IMR-90 (cell line): ENCODE data around the gene EIF3M. TPM values are rescaled to one million over a fixed set of nuclear protein-coding genes. Genes with fewer than 3 reads are reported as not detected.

Experiments used
- ATAC-seq: fragments of 200-7000 bp; cut with Tn5 transposase; 2 replicates; pipeline ENCODE4 v1.9.1; 2020; ENCODE audit warnings: low read depth, mild to moderate bottlenecking, moderate library complexity
- BruUV-seq: library from RNA; stranded (reverse); fragments of 400-500 nt; replicated peaks from 2 replicates; lab custom pipeline; 2021; lab: Mats Ljungman, UMichigan
- CTCF ChIA-PET: fragments of 300-600 bp; formaldehyde crosslinking; extraction: SDS; loops from one replicate; lab custom pipeline; 2021; ENCODE audit warnings: antibody characterized with exemption; lab: Yijun Ruan, JAX
- POLR2A ChIA-PET: fragments of 300-600 bp; sonication (Branson Sonifier 250); formaldehyde crosslinking; loops from one replicate; lab custom pipeline; 2022; ENCODE audit warnings: antibody characterized with exemption; ENCODE audit not compliant: unreplicated experiment; lab: Charles Lee
- DNase-seq: peaks from one replicate; pipeline ENCODE4 v3.0.0; 2013
- H2AFZ ChIP-seq: replicated peaks from 2 replicates; pipeline ENCODE3; 2013; ENCODE audit warnings: low read length, mild to moderate bottlenecking; ENCODE audit not compliant: poor library complexity
- H2AK5ac ChIP-seq: 2 replicates; pipeline ENCODE4 v1.6.1; 2013; ENCODE audit warnings: low read depth, low read length, inconsistent platforms
- H2AK9ac ChIP-seq: replicated peaks from 2 replicates; pipeline ENCODE3; 2013; ENCODE audit warnings: mild to moderate bottlenecking, low read depth, low read length, moderate library complexity; ENCODE audit not compliant: poor library complexity
- H2BK120ac ChIP-seq: 2 replicates; pipeline ENCODE4 v1.6.1; 2013; ENCODE audit warnings: low read depth, low read length, inconsistent platforms
- H2BK15ac ChIP-seq: 3 replicates; pipeline ENCODE4 v1.6.1; 2013; ENCODE audit warnings: low read depth, low read length, inconsistent platforms
- H2BK20ac ChIP-seq: 2 replicates; pipeline ENCODE4 v1.6.1; 2013; ENCODE audit warnings: low read depth, mild to moderate bottlenecking, inconsistent platforms, low read length, moderate library complexity
- H2BK5ac ChIP-seq: 2 replicates; pipeline ENCODE4 v1.6.1; 2013; ENCODE audit warnings: mild to moderate bottlenecking, low read depth, low read length, inconsistent platforms; ENCODE audit not compliant: poor library complexity, severe bottlenecking
- H3K14ac ChIP-seq: replicated peaks from 2 replicates; pipeline ENCODE4 v1.6.1; 2013; ENCODE audit warnings: low read depth, low read length, inconsistent platforms
- H3K18ac ChIP-seq: 2 replicates; pipeline ENCODE4 v1.6.1; 2013; ENCODE audit warnings: low read depth, low read length, control low read depth
- H3K23ac ChIP-seq: 2 replicates; pipeline ENCODE4 v1.6.1; 2013; ENCODE audit warnings: low read depth, low read length, inconsistent platforms
- H3K27ac ChIP-seq: 2 replicates; pipeline ENCODE4 v1.5.1; 2013; ENCODE audit warnings: mild to moderate bottlenecking, control low read depth, low read length; ENCODE audit not compliant: insufficient read depth
- H3K27me3 ChIP-seq: 2 replicates; pipeline ENCODE4 v1.6.1; 2013; ENCODE audit warnings: low read length; ENCODE audit not compliant: control insufficient read depth, insufficient read depth
- H3K36me3 ChIP-seq: 2 replicates; pipeline ENCODE4 v1.6.1; 2013; ENCODE audit warnings: low read length, mixed read lengths; ENCODE audit not compliant: control insufficient read depth, insufficient read depth
- H3K4ac ChIP-seq: 2 replicates; pipeline ENCODE4 v1.6.1; 2013; ENCODE audit warnings: low read depth, low read length, inconsistent platforms
- H3K4me1 ChIP-seq: 2 replicates; pipeline ENCODE4 v1.6.1; 2013; ENCODE audit warnings: low read length, mixed read lengths; ENCODE audit not compliant: control insufficient read depth, insufficient read depth
- H3K4me2 ChIP-seq: 2 replicates; pipeline ENCODE4 v1.6.1; 2013; ENCODE audit warnings: low read depth, mild to moderate bottlenecking, control low read depth, low read length, moderate library complexity
- H3K4me3 ChIP-seq: 2 replicates; pipeline ENCODE4 v1.5.1; 2013; ENCODE audit warnings: low read depth, mild to moderate bottlenecking, control low read depth, low read length, moderate library complexity; ENCODE audit not compliant: insufficient read depth
- H3K56ac ChIP-seq: 2 replicates; pipeline ENCODE4 v1.6.1; 2013; ENCODE audit warnings: low read length, inconsistent platforms; ENCODE audit not compliant: insufficient read depth; ENCODE audit errors: extremely low read depth
- H3K79me1 ChIP-seq, 2 experiments: 2 replicates each; pipeline ENCODE4 v1.6.1; 2013; ENCODE audit warnings: low read length in 2 of 2, inconsistent platforms in 1 of 2, low read depth in 1 of 2
- H3K9ac ChIP-seq: 2 replicates; pipeline ENCODE4 v1.6.1; 2013; ENCODE audit warnings: low read depth, low read length, control low read depth
- H3K9me1 ChIP-seq: 2 replicates; pipeline ENCODE4 v1.6.1; 2013; ENCODE audit warnings: low read length, inconsistent platforms; ENCODE audit not compliant: insufficient read depth
- H3K9me3 ChIP-seq: 2 replicates; pipeline ENCODE4 v1.6.1; 2013; ENCODE audit warnings: low read length; ENCODE audit not compliant: control insufficient read depth, insufficient read depth
- H4K20me1 ChIP-seq: 2 replicates; pipeline ENCODE4 v1.6.1; 2013; ENCODE audit warnings: low read length, inconsistent platforms; ENCODE audit not compliant: insufficient read depth
- H4K5ac ChIP-seq: 2 replicates; pipeline ENCODE4 v1.6.1; 2013; ENCODE audit warnings: mild to moderate bottlenecking, low read depth, low read length, control low read depth
- H4K8ac ChIP-seq, 2 experiments: 2 replicates each; pipeline ENCODE4 v1.6.1; 2013; ENCODE audit warnings: low read depth in 2 of 2, low read length in 2 of 2, control low read depth in 1 of 2, inconsistent platforms in 1 of 2
- H4K91ac ChIP-seq: 2 replicates; pipeline ENCODE4 v1.6.1; 2013; ENCODE audit warnings: low read depth, low read length, inconsistent platforms; ENCODE audit not compliant: insufficient read depth
- CEBPB ChIP-seq: IDR thresholded peaks from 2 replicates; pipeline ENCODE4 v1.6.1; 2012; ENCODE audit warnings: low read depth, low read length, improper control_type of control experiment
- CHD1 ChIP-seq: IDR thresholded peaks from 2 replicates; pipeline ENCODE4 v1.6.1; 2012; ENCODE audit warnings: low read depth, low read length, improper control_type of control experiment
- CTCF ChIP-seq: conservative IDR thresholded peaks from 2 replicates; pipeline ENCODE4 v1.5.1; 2012; ENCODE audit warnings: mild to moderate bottlenecking, low read depth, low read length, improper control_type of control experiment
- MAFK ChIP-seq: IDR thresholded peaks from 2 replicates; pipeline ENCODE4 v1.6.1; 2012; ENCODE audit warnings: low read depth, low read length, improper control_type of control experiment
- MXI1 ChIP-seq: IDR thresholded peaks from 2 replicates; pipeline ENCODE4 v1.6.1; 2012; ENCODE audit warnings: low read depth, mild to moderate bottlenecking, low read length, moderate library complexity, borderline replicate concordance
- WGBS, 2 experiments: methylation state at CpG; one replicate each; pipeline versions ENCODE4 v1.1.5 to v1.1.7; 2013; ENCODE audit warnings: missing lambda C conversion rate in 2 of 2; ENCODE audit not compliant: insufficient read length in 1 of 2; ENCODE audit errors: extremely low coverage in 2 of 2; 5-methylcytosine and 5-hydroxymethylcytosine counted together
- dilution Hi-C: fragments of 300-500 bp; cut with HindIII; formaldehyde crosslinking; loops from one replicate; pipeline ENCODE4 v1.14.3; 2018; ENCODE audit warnings: low sequenced_read_pairs; ENCODE audit not compliant: unreplicated experiment
- in situ Hi-C: fragments of 300-500 bp; cut with MboI; formaldehyde crosslinking; loops from 3 replicates; pipeline ENCODE4 v1.14.3; 2019; ENCODE audit warnings: low sequenced_read_pairs, inconsistent platforms, mixed read lengths
- intact Hi-C: fragments of 100-400 bp; cut with micrococcal nuclease; formaldehyde crosslinking; loops from 2 replicates; pipeline ENCODE4 v1.10.0; 2022
- polyA plus RNA-seq, 3 experiments: library from polyadenylated mRNA; depleted of rRNA; stranded (reverse); fragments of >200 nt; gene quantifications; 2 replicates each; pipeline ENCODE4 v1.2.3, GENCODE V29; 2012; ENCODE audit warnings: low replicate concordance in 1 of 3
- total RNA-seq: library from RNA; depleted of rRNA; stranded (reverse); fragments of >200 nt; gene quantifications from 2 replicates; pipeline ENCODE4 v1.2.3, GENCODE V29; 2012

EIF3M gene
- total and polyA plus RNA-seq, 2 of the 4 experiments (the other 2 are of a cell fraction): 376 to 466 TPM

DNA sequence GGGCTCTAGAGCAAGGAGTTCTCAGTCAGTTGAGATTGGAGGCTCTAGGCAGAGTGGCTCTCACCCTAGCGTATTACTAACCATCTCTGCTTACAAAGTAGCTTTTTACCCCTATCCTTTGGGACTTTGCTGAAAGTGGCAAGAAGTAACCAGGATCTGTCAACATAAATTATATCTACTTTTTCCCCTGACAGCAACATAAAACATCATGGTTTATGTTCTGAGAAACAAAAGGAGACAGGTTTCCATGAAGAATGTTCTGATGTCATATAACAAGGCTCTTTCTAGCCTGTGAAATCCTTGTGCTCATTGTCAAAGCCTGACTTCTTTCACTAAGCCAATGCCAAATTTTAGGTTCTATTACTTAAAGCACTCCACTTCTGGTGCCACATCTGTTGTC is 7.2 kb upstream of the EIF3M start:
- ChIA-PET CTCF (no interaction called here), POLR2A (no interaction called here)
- H2BK15ac ChIP-seq: no peak overlapping the region
- H3K4me2 ChIP-seq: no peak overlapping the region
- H4K20me1 ChIP-seq: no peaks in the 10 kb centered on the region
- H3K79me1 ChIP-seq: no peaks in the 10 kb centered on the region
- no peak for ATAC-seq
- no peak overlapping the region for H2BK5ac ChIP-seq
- H4K8ac ChIP-seq: no peak overlapping the region
- no peak overlapping the region for H2AK5ac ChIP-seq
- dilution Hi-C loops: no loop called here
- H2BK120ac ChIP-seq: no peak overlapping the region
- H3K56ac ChIP-seq: no peak overlapping the region
- WGBS, 2 experiments: no CpG with 5 or more reads among the region's 1 CpG
- no TSS peak for BruUV-seq
- H4K91ac ChIP-seq: no peak overlapping the region
- H3K36me3 ChIP-seq: no peaks in the 10 kb centered on the region
- no peak overlapping the region for H3K14ac ChIP-seq
- no peak overlapping the region for H2BK20ac ChIP-seq
- no peaks in the 10 kb centered on the region; the same call in 1 of the 2 replicates for H3K9me3 ChIP-seq
- TF ChIP-seq CHD1: no peak
- no peak for TF ChIP-seq CEBPB
- no peak for TF ChIP-seq CTCF
- no peak for TF ChIP-seq MAFK
- TF ChIP-seq MXI1: no peak
- H3K9ac ChIP-seq: no peak overlapping the region
- no peak overlapping the region for H3K4ac ChIP-seq
- DNase-seq: no peak
- in situ Hi-C loops: loop anchor here (25.0 kb wide), 2 partner anchors 486 to 489 kb away; partner anchors contain the start of gene RCN1
- H2AK9ac ChIP-seq: no peak overlapping the region
- H4K5ac ChIP-seq: no peak overlapping the region
- no peak overlapping the region for H3K23ac ChIP-seq
- no peak overlapping the region for H3K4me3 ChIP-seq
- intact Hi-C loops: no loop called here
- no peak overlapping the region for H3K18ac ChIP-seq
- no peaks in the 10 kb centered on the region for H3K4me1 ChIP-seq
- H3K9me1 ChIP-seq: no peaks in the 10 kb centered on the region
- H3K27ac ChIP-seq: no peak overlapping the region
- H2AFZ ChIP-seq: no peak overlapping the region
- H3K27me3 ChIP-seq: peaks cover 3% of the 10 kb centered on the region
